HEK293 (cell line): ENCODE measurements around the gene OBSCN.

Experiments
- CTCF ChIA-PET: fragments of 350-600 bp; formaldehyde crosslinking; extraction: SDS; loops from one replicate; lab custom pipeline; 2021; ENCODE audit warnings: antibody characterized with exemption; lab: Yijun Ruan, JAX
- POLR2A ChIA-PET: fragments of 300-600 bp; formaldehyde crosslinking; extraction: SDS; loops from one replicate; lab custom pipeline; 2020; ENCODE audit warnings: antibody characterized with exemption, inconsistent platforms; lab: Yijun Ruan, JAX
- H3K27ac ChIP-seq: fragments of 200-500 bp; sonication (Bioruptor generic); 2 replicates; pipeline ENCODE4 v1.5.1; 2014; ENCODE audit warnings: low read depth, low read length, control low read depth, inconsistent platforms; ENCODE audit errors: extremely low read depth
- H3K36me3 ChIP-seq, 2 experiments: fragments of 200-500 bp in 1 of 2; sonication (Bioruptor generic) in 1 of 2; 1 replicate in 1 of 2; 2 replicates in 1 of 2; pipeline ENCODE4 v1.5.1; 2014 to 2017; ENCODE audit warnings: inconsistent platforms in 2 of 2, low read length in 2 of 2; ENCODE audit not compliant: control insufficient read depth in 2 of 2, insufficient read depth in 1 of 2
- H3K4me1 ChIP-seq: fragments of 200-500 bp; sonication (Bioruptor generic); 2 replicates; pipeline ENCODE4 v1.5.1; 2014; ENCODE audit warnings: mild to moderate bottlenecking, low read length, inconsistent platforms; ENCODE audit not compliant: control insufficient read depth, insufficient read depth
- H3K4me3 ChIP-seq: 2 replicates; pipeline ENCODE4 v1.5.1; 2011; ENCODE audit warnings: low read depth, mild to moderate bottlenecking, control low read depth, low read length, moderate library complexity
- H3K9me3 ChIP-seq: fragments of 200-500 bp; sonication (Bioruptor generic); 2 replicates; pipeline ENCODE4 v1.5.1; 2014; ENCODE audit warnings: low read depth, low read length, inconsistent platforms; ENCODE audit not compliant: control insufficient read depth, insufficient read depth
- EGR2 ChIP-seq: fragments of 450-650 bp; formaldehyde crosslinking; IDR thresholded peaks from 2 replicates; pipeline ENCODE4 v1.5.1; 2016; ENCODE audit warnings: low read depth, missing biosample characterization, missing genetic modification characterization
- ELK4 ChIP-seq: IDR thresholded peaks from 2 replicates; pipeline ENCODE4 v1.6.1; 2011; ENCODE audit warnings: mild to moderate bottlenecking, low read depth, low read length, borderline replicate concordance
- KLF9 ChIP-seq: fragments of 450-650 bp; formaldehyde crosslinking; IDR thresholded peaks from 2 replicates; pipeline ENCODE4 v1.5.1; 2016; ENCODE audit warnings: missing biosample characterization, missing genetic modification characterization, low read depth
- SCRT2 ChIP-seq: fragments of 450-650 bp; formaldehyde crosslinking; IDR thresholded peaks from 2 replicates; pipeline ENCODE4 v1.5.1; 2016; ENCODE audit warnings: missing biosample characterization, missing genetic modification characterization
- SETDB1 ChIP-seq: IDR thresholded peaks from one replicate; pipeline ENCODE4 v1.6.1; 2017; ENCODE audit warnings: mild to moderate bottlenecking, low read length, moderate library complexity, mixed read lengths; ENCODE audit not compliant: insufficient read length
- ZBTB6 ChIP-seq: fragments of 450-650 bp; formaldehyde crosslinking; IDR thresholded peaks from 2 replicates; pipeline ENCODE4 v1.5.1; 2017; ENCODE audit warnings: missing biosample characterization, missing genetic modification characterization
- ZFP69B ChIP-seq: fragments of 450-650 bp; formaldehyde crosslinking; IDR thresholded peaks from 2 replicates; pipeline ENCODE4 v1.5.1; 2016; ENCODE audit warnings: missing biosample characterization, missing genetic modification characterization
- ZNF169 ChIP-seq: fragments of 450-650 bp; formaldehyde crosslinking; IDR thresholded peaks from 2 replicates; pipeline ENCODE4 v1.5.1; 2016; ENCODE audit warnings: missing biosample characterization, missing genetic modification characterization
- ZNF350 ChIP-seq: fragments of 450-650 bp; formaldehyde crosslinking; IDR thresholded peaks from 2 replicates; pipeline ENCODE4 v1.5.0; 2017; ENCODE audit warnings: missing biosample characterization, mild to moderate bottlenecking, missing genetic modification characterization
- ZNF394 ChIP-seq: fragments of 450-650 bp; formaldehyde crosslinking; IDR thresholded peaks from 2 replicates; pipeline ENCODE4 v1.5.1; 2016; ENCODE audit warnings: missing biosample characterization, missing genetic modification characterization, mild to moderate bottlenecking, moderate library complexity, borderline replicate concordance
- ZNF501 ChIP-seq: fragments of 450-650 bp; formaldehyde crosslinking; IDR thresholded peaks from 2 replicates; pipeline ENCODE4 v1.5.1; 2016; ENCODE audit warnings: missing biosample characterization, missing genetic modification characterization
- ZNF585B ChIP-seq: fragments of 450-650 bp; formaldehyde crosslinking; IDR thresholded peaks from 2 replicates; pipeline ENCODE4 v1.5.1; 2016; ENCODE audit warnings: missing biosample characterization, missing genetic modification characterization
- ZNF645 ChIP-seq: fragments of 450-650 bp; formaldehyde crosslinking; IDR thresholded peaks from 2 replicates; pipeline ENCODE4; 2016; ENCODE audit warnings: missing biosample characterization, missing genetic modification characterization
- ZNF701 ChIP-seq: fragments of 450-650 bp; formaldehyde crosslinking; IDR thresholded peaks from 2 replicates; pipeline ENCODE4 v1.5.1; 2016; ENCODE audit warnings: missing biosample characterization, missing genetic modification characterization
- TF ChIP-seq, protein P1 (sequence below): fragments of 450-650 bp; formaldehyde crosslinking; IDR thresholded peaks from 2 replicates; pipeline ENCODE4 v1.5.1; 2016; ENCODE audit warnings: missing biosample characterization, missing genetic modification characterization

Gene OBSCN

DNA sequence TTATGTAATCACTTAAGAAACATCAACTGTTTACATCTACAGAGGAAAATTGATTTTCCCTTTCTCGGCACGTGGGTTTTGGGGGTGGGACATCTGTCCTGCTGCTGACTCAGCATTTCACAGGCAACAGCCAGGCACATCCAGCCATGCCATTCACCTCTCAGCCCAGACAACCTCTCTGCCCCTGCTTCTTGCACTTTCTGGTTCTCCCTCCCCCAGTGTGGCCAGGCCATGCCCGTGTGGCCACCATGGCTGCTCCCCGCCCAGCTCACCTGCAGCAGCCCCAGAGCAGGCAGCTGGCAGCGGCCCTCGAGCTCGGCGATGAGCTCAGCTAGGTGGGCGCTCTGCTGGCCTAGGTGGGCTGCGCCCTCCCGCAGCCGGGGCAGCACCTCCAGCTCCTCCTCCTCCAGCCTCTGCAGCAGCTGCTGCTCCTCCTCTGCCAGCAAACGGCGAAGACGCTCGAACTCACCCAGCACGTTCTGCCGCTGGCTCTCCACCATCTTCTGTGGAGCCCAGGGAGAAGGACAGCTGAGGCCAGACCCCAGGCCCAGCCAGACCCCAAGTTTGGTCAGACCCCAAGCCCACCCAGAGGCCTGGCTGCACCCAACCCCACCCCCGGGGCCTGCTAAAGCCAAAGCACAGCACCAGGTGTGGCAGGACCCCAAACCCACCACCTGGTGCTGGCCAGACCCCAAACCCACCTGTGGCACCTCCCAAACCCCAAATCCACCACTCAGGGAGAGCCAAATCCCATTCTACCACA, 193.0 kb downstream of the OBSCN start (continued):
- TF ChIP-seq ZNF394 (no peak), SCRT2 (tag by site-specific recombination) (peak; percentile 84), ZNF701 (tag by site-specific recombination) (no peak), KLF9 (no peak), ZNF350 (tag by site-specific recombination) (no peak), SETDB1 (no peak), ZFP69B (no peak), EGR2 (tag by site-specific recombination) (peak; percentile 79), ZNF585B (tag by site-specific recombination) (no peak), ZBTB6 (tag by site-specific recombination) (no peak), ELK4 (no peak), ZNF645 (no peak)
- TF ChIP-seq, protein P1, sequence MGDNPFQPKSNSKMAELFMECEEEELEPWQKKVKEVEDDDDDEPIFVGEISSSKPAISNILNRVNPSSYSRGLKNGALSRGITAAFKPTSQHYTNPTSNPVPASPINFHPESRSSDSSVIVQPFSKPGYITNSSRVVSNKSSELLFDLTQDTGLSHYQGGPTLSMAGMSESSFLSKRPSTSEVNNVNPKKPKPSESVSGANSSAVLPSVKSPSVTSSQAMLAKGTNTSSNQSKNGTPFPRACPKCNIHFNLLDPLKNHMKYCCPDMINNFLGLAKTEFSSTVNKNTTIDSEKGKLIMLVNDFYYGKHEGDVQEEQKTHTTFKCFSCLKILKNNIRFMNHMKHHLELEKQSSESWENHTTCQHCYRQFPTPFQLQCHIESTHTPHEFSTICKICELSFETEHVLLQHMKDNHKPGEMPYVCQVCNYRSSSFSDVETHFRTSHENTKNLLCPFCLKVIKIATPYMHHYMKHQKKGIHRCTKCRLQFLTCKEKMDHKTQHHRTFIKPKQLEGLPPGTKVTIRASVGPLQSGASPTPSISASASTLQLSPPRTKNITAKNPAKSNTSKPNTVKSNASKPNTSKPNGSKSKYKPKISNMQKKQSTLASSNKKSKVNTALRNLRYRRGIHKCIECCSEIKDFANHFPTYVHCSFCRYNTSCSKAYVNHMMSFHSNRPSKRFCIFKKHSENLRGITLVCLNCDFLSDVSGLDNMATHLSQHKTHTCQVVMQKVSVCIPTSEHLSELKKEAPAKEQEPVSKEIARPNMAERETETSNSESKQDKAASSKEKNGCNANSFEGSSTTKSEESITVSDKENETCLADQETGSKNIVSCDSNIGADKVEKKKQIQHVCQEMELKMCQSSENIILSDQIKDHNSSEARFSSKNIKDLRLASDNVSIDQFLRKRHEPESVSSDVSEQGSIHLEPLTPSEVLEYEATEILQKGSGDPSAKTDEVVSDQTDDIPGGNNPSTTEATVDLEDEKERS: no peak
- TF ChIP-seq, all 188 proteins: peak for 4

DNA sequence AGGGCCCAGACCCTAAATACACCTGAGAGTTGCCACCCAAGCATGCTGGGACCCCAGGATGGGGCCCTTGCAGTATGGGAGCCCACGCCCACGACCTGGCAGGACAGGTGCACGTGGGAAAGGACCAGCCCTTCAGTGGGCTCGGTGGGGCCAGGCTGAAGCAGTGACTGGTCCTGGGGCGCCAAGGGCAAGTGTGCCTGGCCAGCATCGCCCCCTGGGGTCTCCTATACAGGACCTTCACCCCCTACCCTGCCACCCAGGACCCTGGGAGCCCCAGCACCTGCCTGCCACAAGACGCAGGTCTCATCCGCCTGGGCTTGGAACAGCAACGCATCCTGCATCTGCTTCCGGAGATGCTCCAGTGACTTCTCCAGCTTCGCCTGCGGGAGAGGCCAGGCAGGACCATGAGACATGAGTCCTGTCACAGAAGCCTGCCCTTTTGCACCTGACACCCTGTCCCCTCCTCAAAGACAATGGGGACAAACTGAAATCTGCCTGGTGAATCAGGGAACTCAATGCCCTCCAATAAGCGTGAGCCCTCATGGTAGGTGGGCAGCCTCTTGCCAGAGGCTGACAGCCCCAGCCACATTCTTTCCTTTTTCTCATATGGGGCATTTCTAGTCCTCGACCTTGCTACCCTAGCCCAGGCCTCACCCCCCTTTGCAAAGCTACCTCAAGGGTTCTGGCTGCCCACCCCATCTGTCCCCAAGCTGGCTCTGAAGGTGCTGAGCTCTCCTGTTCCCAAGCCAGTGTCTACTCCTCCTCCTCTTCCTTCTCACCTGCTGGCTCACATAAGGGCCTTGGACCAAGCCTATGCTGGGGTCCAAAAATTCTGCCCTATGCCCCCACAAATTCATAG, 194.2 kb downstream of the OBSCN start:
- TF ChIP-seq ZNF501 (tag by site-specific recombination): no peak
- TF ChIP-seq ZNF701 (tag by site-specific recombination): no peak
- no peak for TF ChIP-seq ZNF169 (tag by site-specific recombination)
- H3K4me3 ChIP-seq: no peak overlapping the region
- POLR2A ChIA-PET: interaction anchor here (2.0 kb wide), 1 partner anchor 10 kb away, joined by 5 read pairs; no protein-coding TSS in a partner anchor
- no peaks in the 10 kb centered on the region for H3K9me3 ChIP-seq
- no peak overlapping the region for H3K27ac ChIP-seq
- peaks cover 8% of the 10 kb centered on the region for H3K4me1 ChIP-seq
- CTCF ChIA-PET: interaction anchor here (0.5 to 1.5 kb wide), 2 partner anchors 9 to 11 kb away, joined by 3 to 7 read pairs; no protein-coding TSS in a partner anchor
- peaks cover 10 to 75% of the 10 kb centered on the region in 2 experiments; a peak in 2 of 3 replicates for H3K36me3 ChIP-seq
